ENCODE results near the gene SLF2. TPM values are rescaled to one million over a fixed set of nuclear protein-coding genes. Genes with fewer than 3 reads are reported as not detected.

Gene SLF2
- total RNA-seq, 1 donor from 2014 or later = 16.4 TPM

DNA sequence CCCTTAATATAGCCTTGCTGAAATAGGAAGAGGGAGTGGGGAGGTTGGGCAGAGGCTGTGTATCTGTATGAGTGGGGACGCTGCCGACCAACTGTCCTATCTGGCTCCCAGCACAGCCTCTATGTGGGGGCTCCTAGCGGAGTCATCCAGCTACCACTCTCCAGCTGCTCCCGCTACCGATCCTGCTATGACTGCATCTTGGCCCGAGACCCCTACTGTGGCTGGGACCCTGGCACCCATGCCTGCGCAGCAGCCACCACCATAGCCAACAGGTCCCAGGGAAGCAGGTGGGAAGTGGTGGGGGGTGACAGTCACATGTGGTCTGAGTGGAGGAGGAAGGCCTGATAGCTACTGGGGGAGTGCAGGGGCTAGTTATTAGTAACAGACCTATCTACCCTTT lies 67.9 kb downstream of the SLF2 start:
- intact Hi-C loops (cut with micrococcal nuclease) = no loop called here
- DNase-seq = no peak
- peaks cover 45% of the 10 kb centered on the region for H3K36me3 ChIP-seq

DNA sequence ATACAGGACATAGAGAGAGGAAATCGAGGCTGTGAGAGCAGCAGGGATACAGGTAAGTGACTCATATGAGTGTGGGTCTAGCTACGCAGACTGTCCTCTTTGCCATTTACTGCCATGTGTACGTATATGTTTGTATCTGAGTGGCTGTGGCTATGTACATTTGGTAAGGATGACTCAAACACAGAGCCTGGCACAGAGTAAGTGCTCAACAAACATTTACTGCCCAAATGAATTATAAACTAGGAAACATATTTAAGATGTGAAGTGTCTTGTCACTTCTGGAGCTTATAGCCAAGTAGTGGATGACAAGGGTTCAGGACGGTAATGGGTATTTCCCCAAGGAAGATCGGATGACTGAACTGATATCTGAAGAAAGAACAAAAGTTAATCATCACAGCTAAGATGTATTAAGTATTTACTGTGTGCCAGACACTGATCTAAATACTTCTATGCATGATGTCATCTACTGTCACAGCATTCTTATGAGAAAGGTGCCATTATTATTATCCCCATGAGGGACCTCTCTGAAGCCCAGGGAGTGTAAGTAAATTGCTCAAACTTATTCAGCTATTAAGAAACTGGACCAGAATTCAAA lies 68.5 kb downstream of the SLF2 start:
- H3K4me3 ChIP-seq = no peak overlapping the region
- DNase-seq = no peak

More for the DNA sequence above, 67.9 kb downstream of the SLF2 start:
- no peak for TF ChIP-seq CTCF (IDR thresholded peaks at IDR 0.05; ENCODE audit: borderline replicate concordance)
- no peaks in the 10 kb centered on the region for H3K9me3 ChIP-seq (replicated peaks)
- no peak overlapping the region for H3K4me3 ChIP-seq
- no peaks in the 10 kb centered on the region for H3K27me3 ChIP-seq (ENCODE audit: low read depth)
- H3K27ac ChIP-seq (replicated peaks) = no peak overlapping the region
- H3K4me1 ChIP-seq = peaks cover 1% of the 10 kb centered on the region

GRCh38 chr10:100982916-100983830 lies 70.4 kb downstream of the SLF2 start:
- no peak for DNase-seq
- H3K4me1 ChIP-seq = peaks cover 26% of the 10 kb centered on the region

More for the DNA sequence above, 68.5 kb downstream of the SLF2 start:
- H3K27me3 ChIP-seq (ENCODE audit: low read depth) = no peaks in the 10 kb centered on the region
- no peak overlapping the region for H3K27ac ChIP-seq (replicated peaks)
- H3K9me3 ChIP-seq (replicated peaks) = no peaks in the 10 kb centered on the region
- intact Hi-C loops (cut with micrococcal nuclease) = no loop called here
- peaks cover 49% of the 10 kb centered on the region for H3K36me3 ChIP-seq
- TF ChIP-seq CTCF (IDR thresholded peaks at IDR 0.05; ENCODE audit: borderline replicate concordance) = no peak
- peaks cover 7% of the 10 kb centered on the region for H3K4me1 ChIP-seq

DNA sequence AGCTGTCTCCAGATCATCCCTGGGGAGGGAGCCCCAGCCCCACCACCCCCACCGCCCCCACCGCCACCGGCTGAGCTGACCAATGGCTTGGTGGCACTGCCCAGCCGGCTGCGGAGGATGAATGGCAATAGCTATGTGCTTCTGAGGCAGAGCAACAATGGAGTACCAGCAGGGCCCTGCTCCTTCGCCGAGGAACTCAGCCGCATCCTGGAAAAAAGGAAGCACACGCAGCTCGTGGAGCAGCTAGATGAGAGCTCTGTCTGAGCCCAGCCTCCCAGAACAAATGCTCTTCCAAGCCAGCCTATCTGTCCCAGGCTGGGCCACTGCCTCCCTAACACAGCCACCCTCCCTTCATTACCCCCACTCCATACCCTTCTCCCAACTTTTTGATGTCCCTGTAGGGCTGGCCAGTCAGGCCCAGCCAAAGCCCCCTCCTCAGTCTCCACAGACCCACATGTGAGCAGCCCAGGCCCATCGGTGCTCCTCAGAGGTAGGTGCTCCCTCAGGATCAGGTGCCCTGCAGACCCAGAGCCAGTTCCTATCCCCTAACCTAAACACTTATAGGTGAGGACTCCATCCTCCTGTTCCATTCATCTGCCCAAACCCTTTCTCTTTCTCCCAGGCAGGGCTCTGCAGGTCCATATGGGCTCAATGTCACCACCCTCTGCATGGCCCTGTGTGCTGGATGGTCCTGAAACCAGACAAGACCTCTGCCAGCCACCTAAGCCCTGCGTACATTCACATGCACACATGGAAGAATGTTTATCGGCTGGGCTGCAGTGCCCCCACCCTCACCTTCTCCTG lies 71.3 kb downstream of the SLF2 start:
- H3K4me3 ChIP-seq = no peak overlapping the region
- DNase-seq = no peak
- H3K9me3 ChIP-seq (replicated peaks) = no peaks in the 10 kb centered on the region
- peaks cover 39% of the 10 kb centered on the region for H3K36me3 ChIP-seq
- TF ChIP-seq CTCF (IDR thresholded peaks at IDR 0.05; ENCODE audit: borderline replicate concordance) = no peak
- H3K4me1 ChIP-seq = peaks cover 35% of the 10 kb centered on the region
- H3K27me3 ChIP-seq (ENCODE audit: low read depth) = no peaks in the 10 kb centered on the region
- H3K27ac ChIP-seq (replicated peaks) = no peak overlapping the region
- intact Hi-C loops (cut with micrococcal nuclease) = no loop called here

More at GRCh38 chr10:100982916-100983830, 70.4 kb downstream of the SLF2 start:
- Histone ChIP-seq H3K4me3 (no peak overlapping the region), H3K36me3 (peaks cover 47% of the 10 kb centered on the region), H3K27ac (replicated peaks) (no peak overlapping the region), H3K27me3 (ENCODE audit: low read depth) (no peaks in the 10 kb centered on the region), H3K9me3 (replicated peaks) (no peaks in the 10 kb centered on the region)
- TF ChIP-seq CTCF (IDR thresholded peaks at IDR 0.05; ENCODE audit: borderline replicate concordance) = no peak
- intact Hi-C loops (cut with micrococcal nuclease) = no loop called here

- H3K27me3 ChIP-seq (ENCODE audit: low read depth) = no peaks in the 10 kb centered on the region
- intact Hi-C loops (cut with micrococcal nuclease) = no loop called here
- DNase-seq = no peak
- H3K4me3 ChIP-seq = no peak overlapping the region
- no peak for TF ChIP-seq CTCF (IDR thresholded peaks at IDR 0.05; ENCODE audit: borderline replicate concordance)
- H3K4me1 ChIP-seq = peaks cover 40% of the 10 kb centered on the region
- peaks cover 40% of the 10 kb centered on the region for H3K36me3 ChIP-seq
- H3K27ac ChIP-seq (replicated peaks) = no peak overlapping the region
- H3K9me3 ChIP-seq (replicated peaks) = no peaks in the 10 kb centered on the region
Measured at GRCh38 chr10:100984672-100985177, 72.0 kb downstream of the SLF2 start.

Measured in left ventricle myocardium inferior (tissue), 1 donor.